HepG2 (cell line): Measurements from ENCODE around the gene TBKBP1. TPM values are rescaled to one million over a fixed set of nuclear protein-coding genes. Genes with fewer than 3 reads are reported as not detected.

Source experiments
- ARID4A ChIP-seq: sonication (generic); formaldehyde crosslinking; IDR thresholded peaks from 2 replicates; pipeline ENCODE4 v1.5.0; 2020; ENCODE audit warnings: mild to moderate bottlenecking, missing genetic modification reagents, borderline replicate concordance
- CBX5 ChIP-seq: sonication (generic); formaldehyde crosslinking; IDR thresholded peaks from 2 replicates; pipeline ENCODE4 v1.4.0; 2020; ENCODE audit warnings: missing genetic modification reagents, borderline replicate concordance
- CCDC6 ChIP-seq: sonication (generic); formaldehyde crosslinking; IDR thresholded peaks from 2 replicates; pipeline ENCODE4 v1.8.1; 2022; ENCODE audit warnings: mild to moderate bottlenecking, missing genetic modification reagents, moderate library complexity
- DMAP1 ChIP-seq: IDR thresholded peaks from 2 replicates; pipeline ENCODE4 v1.6.1; 2016
- HOMEZ ChIP-seq: IDR thresholded peaks from 2 replicates; pipeline ENCODE4 v1.6.1; 2016; ENCODE audit warnings: low read depth
- KDM2A ChIP-seq: sonication (generic); formaldehyde crosslinking; IDR thresholded peaks from 2 replicates; pipeline ENCODE4 v1.4.0; 2020; ENCODE audit warnings: low read depth, missing genetic modification reagents, borderline replicate concordance
- PRPF4 ChIP-seq: fragments of 200-400 bp; formaldehyde crosslinking; IDR thresholded peaks from 2 replicates; pipeline ENCODE4 v1.6.1; 2016; ENCODE audit warnings: low read length, low read depth; ENCODE audit not compliant: poor library complexity, severe bottlenecking
- RBM39 ChIP-seq: fragments of 200-400 bp; formaldehyde crosslinking; IDR thresholded peaks from one replicate; pipeline ENCODE4 v1.6.1; 2018; ENCODE audit warnings: antibody characterized with exemption, mild to moderate bottlenecking, low read depth, low read length; ENCODE audit not compliant: poor library complexity, severe bottlenecking
- SALL2 ChIP-seq: sonication (generic); formaldehyde crosslinking; IDR thresholded peaks from 2 replicates; pipeline ENCODE4 v1.8.1; 2023; ENCODE audit warnings: mild to moderate bottlenecking, missing genetic modification reagents, inconsistent platforms
- TCF12 ChIP-seq, 2 experiments: fragments of 450-650 bp in 1 of 2; sonication (generic) in 1 of 2; formaldehyde crosslinking in 1 of 2; IDR thresholded peaks; 2 replicates each; pipeline versions ENCODE4 v1.6.1 to v1.8.0; 2017 to 2022; ENCODE audit warnings: antibody characterized with exemption in 1 of 2, mild to moderate bottlenecking in 1 of 2, missing genetic modification reagents in 1 of 2, moderate library complexity in 1 of 2
- TEAD2 ChIP-seq: sonication (generic); formaldehyde crosslinking; IDR thresholded peaks from 2 replicates; pipeline ENCODE4 v1.9.0; 2021; ENCODE audit warnings: missing genetic modification reagents
- ZNF572 ChIP-seq: sonication (generic); formaldehyde crosslinking; IDR thresholded peaks from 2 replicates; pipeline ENCODE4 v1.5.1; 2020; ENCODE audit warnings: mild to moderate bottlenecking, missing genetic modification reagents
- ZNF678 ChIP-seq: sonication (generic); formaldehyde crosslinking; IDR thresholded peaks from 2 replicates; pipeline ENCODE4 v1.4.0; 2020; ENCODE audit warnings: mild to moderate bottlenecking, missing genetic modification reagents
- ZNF816 ChIP-seq: sonication (generic); formaldehyde crosslinking; IDR thresholded peaks from 2 replicates; pipeline ENCODE4 v1.8.0; 2022; ENCODE audit warnings: missing genetic modification reagents, mild to moderate bottlenecking, borderline replicate concordance
- ZSCAN12 ChIP-seq: sonication (generic); formaldehyde crosslinking; IDR thresholded peaks from 2 replicates; pipeline ENCODE4 v1.9.0; 2021; ENCODE audit warnings: mild to moderate bottlenecking, missing genetic modification reagents
- ZSCAN21 ChIP-seq: sonication (generic); formaldehyde crosslinking; IDR thresholded peaks from 2 replicates; pipeline ENCODE4 v1.8.0; 2022; ENCODE audit warnings: mild to moderate bottlenecking, missing genetic modification reagents, moderate library complexity, borderline replicate concordance
- polyA plus RNA-seq, 8 experiments: library from polyadenylated mRNA; depleted of rRNA in 3 of 8; stranded (reverse) in 7 of 8; unstranded in 1 of 8; fragments of >200 nt; fragmentation: Illumina TruSeq in 4 of 8; extraction: Trizol in 4 of 8; gene quantifications; 2 replicates each; pipeline versions ENCODE4 v1.2.1 to v1.2.3, GENCODE V29; 2011 to 2016; ENCODE audit warnings: low read depth in 4 of 8, missing spikeins in 1 of 8, mixed read lengths in 1 of 8; ENCODE audit not compliant: insufficient read depth in 1 of 8
- total RNA-seq, 5 experiments: library from RNA; depleted of rRNA; stranded (reverse); fragments of >200 nt; fragmentation: Illumina TruSeq; extraction: Trizol; gene quantifications; 2 replicates each; pipeline ENCODE4 v1.2.3, GENCODE V29; 2016; ENCODE audit warnings: low read depth in 1 of 5

The TBKBP1 gene
- total and polyA plus RNA-seq, 2 of the 13 experiments (the other 11 are each of a cell fraction or from before 2014, with no cell fraction given), result 2.6 to 7.0 TPM

- TF ChIP-seq ARID4A (peak; percentile 84; the same call in 1 of the 2 replicates), ZNF572 (CRISPR knock-in tag) (0 out of 2 replicates have a peak, but pooled peaks have one; percentile 45), PRPF4 (peak; percentile 14), CCDC6 (CRISPR knock-in tag) (peak; percentile 40; the same call in 1 of the 2 replicates), RBM39 (peak; percentile 73), ZNF678 (CRISPR knock-in tag) (no peak; the same call in 1 of the 2 replicates), TEAD2 (CRISPR knock-in tag) (no peak), KDM2A (CRISPR knock-in tag) (peak; percentile 75; the same call in 1 of the 2 replicates), ZSCAN21 (peak; percentile 50; the same call in 1 of the 2 replicates), CBX5 (CRISPR knock-in tag) (peak; percentile 29; the same call in 1 of the 2 replicates), ZSCAN12 (CRISPR knock-in tag) (0 out of 2 replicates have a peak, but pooled peaks have one; percentile 65), ZNF816 (no peak), TCF12 (IDR thresholded peaks at IDR 0.05) (no peak), TCF12 (CRISPR knock-in tag; IDR thresholded peaks at IDR 0.05) (0 out of 2 replicates have a peak, but pooled peaks have one; percentile 73), SALL2 (CRISPR knock-in tag) (no peak), HOMEZ (CRISPR knock-in tag) (peak; percentile 72; the same call in 1 of the 2 replicates), DMAP1 (CRISPR knock-in tag) (peak; percentile 97)
These were observed 43.1 kb upstream of the TBKBP1 start (continued) for GRCh38 chr17:47650525-47651522.
